Erythroblast (primary cell): ENCODE results near the gene MYO1D.

Experiments used
- GATA1 ChIP-seq: IDR thresholded peaks from 2 replicates; pipeline ENCODE4 v1.6.1; 2011; ENCODE audit warnings: low read depth, mild to moderate bottlenecking, control low read depth, low read length, moderate library complexity
- POLR2A ChIP-seq: IDR thresholded peaks from 2 replicates; pipeline ENCODE4 v1.6.1; 2011; ENCODE audit warnings: mild to moderate bottlenecking, low read length

DNA sequence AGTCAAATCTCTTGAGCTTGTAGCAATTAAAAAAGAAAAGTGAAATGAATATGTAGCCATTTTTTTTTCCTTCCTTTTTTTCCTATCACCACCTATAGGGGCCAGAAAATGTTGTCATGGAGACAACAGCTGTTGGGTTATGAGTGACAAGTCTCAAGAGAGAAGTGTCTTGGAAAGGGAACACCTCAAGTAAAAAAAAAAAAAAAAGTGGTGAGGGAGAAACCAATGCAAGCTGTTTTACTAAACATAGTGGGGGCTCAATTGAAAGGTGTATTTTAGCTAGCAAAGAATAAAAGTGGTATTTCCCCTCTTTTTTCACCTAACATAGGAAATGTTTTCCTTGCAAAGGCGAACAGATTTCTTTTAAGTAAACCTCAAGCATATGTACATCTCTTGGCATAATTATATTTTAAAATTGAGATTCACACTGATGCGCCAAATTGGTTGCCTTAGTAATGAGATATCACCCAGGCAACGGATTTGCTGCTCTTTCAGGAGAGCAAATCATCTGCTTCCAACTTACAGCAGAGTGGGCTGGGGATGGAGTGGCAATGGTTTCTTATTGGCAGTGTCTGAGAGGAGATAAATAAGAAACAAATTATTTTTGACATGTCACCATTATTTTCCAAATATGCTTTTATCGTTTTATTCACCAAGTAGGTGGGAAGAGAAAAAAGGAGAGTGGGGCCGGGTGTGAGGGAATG is 183.6 kb downstream of the MYO1D start:
- TF ChIP-seq POLR2A (no peak), GATA1 (no peak)
